Hepatic stellate cell (primary cell): ENCODE results near the gene AHDC1.
"Not testable (repeated sequence)": the region's sequence is repeated elsewhere in the genome, so short reads cannot be mapped to it uniquely, and the experiment has no call there.

Experiments used
- DNase-seq: peaks from one replicate; pipeline ENCODE4 v3.0.0; 2011; ENCODE audit warnings: low spot score

The AHDC1 gene

DNA sequence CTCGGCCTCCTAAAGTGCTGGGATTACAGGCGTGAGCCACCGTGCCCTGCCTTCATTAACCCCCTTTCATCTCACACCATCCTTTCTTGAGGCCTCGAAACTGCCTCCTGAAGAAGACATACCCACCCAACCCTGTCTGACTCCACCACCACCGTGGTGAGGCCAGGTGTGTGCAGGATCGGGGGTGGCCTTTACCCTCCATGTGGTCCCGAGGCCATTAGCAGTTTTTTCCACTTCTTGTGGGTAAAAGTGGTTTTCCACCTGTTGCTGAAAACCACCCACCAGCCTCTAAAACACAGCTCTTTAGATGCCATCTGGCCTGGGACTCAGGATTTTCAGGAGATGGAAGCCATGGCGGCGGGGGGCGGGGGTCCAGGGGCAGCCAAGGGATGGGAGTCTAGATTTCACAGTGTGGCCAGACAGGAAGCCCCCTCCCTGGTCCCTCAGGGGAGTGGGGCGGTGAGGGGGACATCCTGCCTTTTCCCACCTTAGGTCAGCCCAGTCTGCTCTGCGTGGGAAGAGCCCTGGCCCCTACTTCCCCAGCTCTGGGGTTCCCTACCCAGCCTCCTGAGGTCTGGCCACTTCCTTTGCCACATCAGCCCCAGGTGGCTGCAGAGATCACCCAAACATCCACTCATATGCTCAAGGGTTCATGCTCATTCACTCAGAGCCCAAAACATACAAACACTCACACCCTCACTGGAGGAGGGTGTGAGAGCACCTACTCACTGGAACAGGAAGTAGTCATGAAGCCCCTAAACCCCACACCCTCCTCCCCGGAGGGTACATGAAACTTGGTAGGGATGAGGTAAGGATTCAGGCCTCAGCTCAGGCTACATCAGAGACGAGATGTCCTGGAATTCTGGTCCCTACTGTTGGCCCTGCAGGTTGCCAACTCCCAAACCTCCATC, 28.7 kb upstream of the AHDC1 start:
- DNase-seq: no peak

DNA sequence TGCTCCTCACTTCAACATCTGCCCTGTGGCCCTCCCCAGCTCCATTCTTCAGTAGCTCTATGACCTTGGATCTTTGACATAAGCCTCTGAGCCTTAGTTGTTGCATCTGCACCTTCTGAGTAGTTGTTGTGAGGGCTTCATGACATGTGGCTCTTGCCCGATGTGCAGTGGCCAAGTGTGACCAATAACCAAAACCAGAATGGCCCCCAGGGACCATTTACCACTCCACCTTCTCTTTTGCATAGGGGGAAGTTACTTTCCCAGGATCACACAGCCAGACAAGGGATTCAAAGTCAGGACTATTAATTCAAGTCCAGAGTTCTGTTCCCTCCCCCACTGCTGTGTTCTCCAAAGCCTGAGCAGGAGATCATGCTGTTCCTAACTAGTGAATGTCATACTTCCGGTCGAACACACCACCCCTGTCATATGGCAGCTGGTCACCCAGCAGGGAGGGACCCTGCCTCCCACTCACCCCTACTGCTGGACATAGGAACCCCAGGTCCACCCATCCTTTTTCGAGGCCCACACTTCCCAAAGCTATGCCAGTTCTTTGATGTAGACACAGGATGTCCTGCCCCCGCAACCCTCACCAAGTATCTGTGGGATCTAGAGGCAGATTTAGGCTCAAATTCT, 27.0 kb upstream of the AHDC1 start:
- DNase-seq: no peak

- DNase-seq: no peak
Measured at GRCh38 chr1:27628712-27629111, 24.8 kb upstream of the AHDC1 start.

DNA sequence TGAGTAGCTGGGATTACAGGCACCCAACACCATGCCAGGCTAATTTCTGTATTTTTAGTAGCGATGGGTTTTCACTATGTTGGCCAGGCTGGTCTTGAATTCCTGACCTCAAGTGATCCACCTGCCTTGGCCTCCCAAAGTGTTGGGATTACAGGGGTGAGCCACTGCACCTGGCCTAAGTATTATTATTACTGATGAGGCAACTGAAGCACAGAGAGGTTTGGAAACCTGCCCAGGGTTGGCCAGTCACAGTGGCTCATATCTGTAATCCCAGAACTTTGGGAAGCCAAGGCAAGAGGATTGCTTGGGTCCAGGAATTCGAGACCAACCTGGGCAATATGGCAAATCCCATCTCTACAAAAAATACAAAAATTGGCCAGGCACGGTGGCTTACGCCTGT, 23.8 kb upstream of the AHDC1 start:
- not testable (repeated sequence) for DNase-seq

DNA sequence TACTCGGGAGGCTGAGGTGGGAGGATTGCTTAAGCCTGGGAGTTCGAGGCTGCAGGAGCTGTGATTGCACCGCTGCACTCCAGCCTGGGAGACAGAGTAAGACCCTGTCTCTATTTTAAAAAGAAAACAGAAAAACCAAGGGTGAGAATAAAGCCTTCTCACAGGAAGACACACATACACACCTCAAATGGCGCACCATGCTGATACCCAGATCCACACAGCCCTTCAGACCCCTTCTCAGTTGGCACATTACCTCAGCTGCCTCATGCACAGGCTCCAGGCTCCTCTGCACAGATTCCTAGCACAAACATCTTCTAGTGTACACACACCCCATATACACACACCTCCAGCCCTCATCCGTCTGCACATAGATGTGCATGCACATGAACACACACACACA, 23.1 kb upstream of the AHDC1 start:
- DNase-seq: no peak

- DNase-seq: no peak
Measured at GRCh38 chr1:27626031-27626935, 22.3 kb upstream of the AHDC1 start.

DNA sequence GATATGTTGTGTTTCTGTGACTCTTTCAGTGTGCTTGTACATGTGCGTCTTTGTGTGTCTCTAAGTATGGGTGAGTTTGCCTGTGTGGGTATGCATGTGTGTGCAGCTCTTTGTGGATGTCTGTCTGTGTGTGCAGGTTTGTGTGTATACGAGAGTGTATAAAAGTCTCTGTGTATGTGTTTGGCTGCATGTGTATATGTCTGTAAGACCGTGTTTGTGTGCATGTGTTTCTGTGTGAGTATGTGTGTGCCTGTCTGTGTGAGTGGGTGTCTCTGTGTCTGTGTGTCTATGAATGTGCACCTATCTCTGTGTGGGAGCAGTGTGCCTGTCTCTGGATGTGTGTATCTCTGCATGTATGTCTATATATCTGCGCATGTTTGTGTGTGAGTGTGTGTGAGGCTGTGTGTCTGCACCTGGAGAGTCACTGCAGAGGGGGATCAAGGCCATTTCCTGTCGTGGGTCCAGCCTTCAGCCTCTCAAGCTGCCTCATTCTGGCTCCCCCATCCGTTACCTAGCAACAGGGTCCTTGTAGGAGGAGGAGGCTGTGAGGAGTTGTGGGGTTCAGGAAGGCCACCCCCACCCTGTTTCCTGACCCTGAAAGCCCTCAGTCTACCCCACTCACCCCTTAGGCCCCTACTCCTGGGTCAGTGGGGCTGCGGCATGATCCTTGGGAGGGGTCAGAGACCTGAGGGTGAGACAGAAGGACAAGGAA, 20.7 kb upstream of the AHDC1 start:
- DNase-seq: no peak

GRCh38 chr1:27623327-27624212, 19.6 kb upstream of the AHDC1 start:
- no peak for DNase-seq

DNA sequence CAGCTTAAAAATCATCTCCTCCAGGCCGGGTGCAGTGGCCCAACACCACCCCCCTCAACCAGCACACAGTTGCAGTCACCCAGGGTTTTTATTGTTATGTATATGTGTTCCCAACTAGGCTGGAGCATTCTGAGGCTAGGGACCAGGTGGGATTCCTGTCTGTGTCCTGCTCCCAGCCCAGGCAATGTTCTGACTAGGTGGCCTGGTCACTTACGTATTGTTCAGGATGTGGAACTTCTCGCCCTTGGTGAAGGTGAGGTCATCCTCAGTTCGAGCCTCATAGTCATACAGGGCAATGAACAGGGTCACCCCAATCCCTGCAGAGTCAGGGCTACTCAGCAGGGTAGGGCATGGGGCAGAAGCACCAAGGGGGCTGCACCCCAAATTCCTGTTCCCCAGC, 18.9 kb upstream of the AHDC1 start:
- no peak for DNase-seq

- no peak for DNase-seq
Measured at GRCh38 chr1:27621051-27621920, 17.3 kb upstream of the AHDC1 start.

DNA sequence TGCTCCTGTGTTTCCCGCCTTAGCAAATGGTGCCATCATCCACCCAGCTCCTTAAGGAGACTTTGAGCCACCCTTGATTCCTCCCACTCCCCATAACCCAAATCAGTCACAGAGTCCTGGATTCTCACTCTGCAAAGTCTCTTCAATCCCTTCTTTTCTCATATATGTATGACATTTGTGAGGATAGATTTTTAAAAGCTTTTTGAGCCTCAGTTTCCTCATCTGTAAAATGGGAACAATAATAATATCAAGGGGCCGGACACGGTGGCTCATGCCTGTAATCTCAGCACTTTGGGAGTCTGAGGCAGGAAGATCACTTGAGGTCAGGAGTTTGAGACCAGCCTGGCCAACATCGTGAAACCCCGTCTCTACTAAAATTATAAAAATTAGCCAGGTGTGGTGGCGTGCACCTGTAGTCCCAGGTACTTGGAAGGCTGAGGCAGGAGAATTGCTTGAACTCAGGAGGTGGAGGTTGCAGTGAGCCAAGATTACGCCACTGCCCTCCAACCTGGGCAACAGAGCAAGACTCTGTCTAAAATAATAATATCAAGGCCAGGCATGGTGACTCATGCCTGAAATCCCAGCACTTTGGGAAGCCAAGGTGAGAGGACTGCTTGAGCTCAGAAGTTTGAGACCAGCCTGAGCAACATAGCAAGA, 16.0 kb upstream of the AHDC1 start:
- DNase-seq: not testable (repeated sequence)

DNA sequence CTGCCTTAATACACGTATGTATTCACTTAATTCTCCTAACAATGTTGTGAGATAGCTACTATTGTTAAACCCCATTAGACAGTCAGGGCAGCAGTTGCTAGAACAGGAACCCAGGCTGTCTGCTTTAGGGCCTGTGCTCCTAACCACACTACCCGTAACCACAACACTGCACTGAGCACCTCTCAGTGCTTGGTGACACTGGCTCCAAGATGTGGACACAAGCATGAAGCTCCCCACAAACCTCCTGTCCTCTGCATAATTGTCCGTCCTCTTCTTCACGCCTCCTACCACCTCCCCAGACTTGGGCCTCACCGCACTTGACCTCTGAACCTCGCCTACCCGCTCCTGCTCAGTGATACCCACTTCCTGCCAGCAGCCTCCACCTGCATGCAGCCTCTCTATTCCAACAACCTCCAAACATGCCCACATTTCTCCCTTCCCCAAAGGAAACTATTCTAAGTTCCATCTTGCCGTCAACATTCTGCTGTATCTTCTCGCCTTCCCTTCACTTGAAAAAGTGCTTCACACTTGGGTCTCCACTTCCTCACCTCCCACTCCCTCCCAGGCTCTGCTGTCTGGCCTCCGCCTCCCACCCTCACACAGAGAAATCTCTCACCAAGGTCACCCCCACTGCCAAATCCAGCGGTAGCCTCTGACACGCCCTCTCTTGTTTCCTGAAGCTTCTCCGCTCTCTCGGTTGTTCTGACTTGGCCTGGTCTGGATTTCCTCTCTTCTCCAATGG, 14.6 kb upstream of the AHDC1 start:
- no peak for DNase-seq

DNA sequence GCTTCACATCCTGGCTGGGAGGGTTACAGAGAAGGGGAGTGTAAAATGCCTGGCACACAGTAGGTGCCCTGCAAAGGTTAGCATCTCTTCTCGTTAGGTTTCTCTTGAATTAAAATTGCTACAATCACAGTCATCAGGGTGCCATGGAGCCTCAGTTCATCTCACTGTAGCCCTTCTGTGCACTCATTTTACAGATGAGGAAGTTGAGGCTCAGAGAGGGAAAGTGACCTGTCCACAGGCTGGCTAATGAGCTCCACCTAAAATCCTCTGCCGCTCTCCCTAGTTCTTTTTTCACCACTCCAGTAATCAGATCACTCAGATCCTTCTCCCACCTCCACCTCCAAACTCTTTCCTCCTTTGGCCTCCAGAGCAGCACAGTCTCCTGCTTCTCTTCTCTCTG, 13.5 kb upstream of the AHDC1 start:
- DNase-seq: no peak

- DNase-seq: no peak
Measured at GRCh38 chr1:27616441-27616840, 12.5 kb upstream of the AHDC1 start.

- DNase-seq: no peak
Measured at GRCh38 chr1:27615346-27616192, 11.6 kb upstream of the AHDC1 start.

- DNase-seq: no peak
Measured at GRCh38 chr1:27614625-27615344, 10.8 kb upstream of the AHDC1 start.

- DNase-seq: no peak
Measured at GRCh38 chr1:27614043-27614624, 10.2 kb upstream of the AHDC1 start.
